ENCODE data around the gene ZNF646. TPM values are rescaled to one million over a fixed set of nuclear protein-coding genes. Genes with fewer than 3 reads are reported as not detected.
A peak's percentile ranks its signal among the peaks of the same experiment; 100 is the strongest.
"Not testable (repeated sequence)": the region's sequence is repeated elsewhere in the genome, so short reads cannot be mapped to it uniquely, and the experiment has no call there.

Gene ZNF646
- total RNA-seq, 4 donors from 2014 or later, result 12.0 to 26.7 (median 23.5) TPM

DNA sequence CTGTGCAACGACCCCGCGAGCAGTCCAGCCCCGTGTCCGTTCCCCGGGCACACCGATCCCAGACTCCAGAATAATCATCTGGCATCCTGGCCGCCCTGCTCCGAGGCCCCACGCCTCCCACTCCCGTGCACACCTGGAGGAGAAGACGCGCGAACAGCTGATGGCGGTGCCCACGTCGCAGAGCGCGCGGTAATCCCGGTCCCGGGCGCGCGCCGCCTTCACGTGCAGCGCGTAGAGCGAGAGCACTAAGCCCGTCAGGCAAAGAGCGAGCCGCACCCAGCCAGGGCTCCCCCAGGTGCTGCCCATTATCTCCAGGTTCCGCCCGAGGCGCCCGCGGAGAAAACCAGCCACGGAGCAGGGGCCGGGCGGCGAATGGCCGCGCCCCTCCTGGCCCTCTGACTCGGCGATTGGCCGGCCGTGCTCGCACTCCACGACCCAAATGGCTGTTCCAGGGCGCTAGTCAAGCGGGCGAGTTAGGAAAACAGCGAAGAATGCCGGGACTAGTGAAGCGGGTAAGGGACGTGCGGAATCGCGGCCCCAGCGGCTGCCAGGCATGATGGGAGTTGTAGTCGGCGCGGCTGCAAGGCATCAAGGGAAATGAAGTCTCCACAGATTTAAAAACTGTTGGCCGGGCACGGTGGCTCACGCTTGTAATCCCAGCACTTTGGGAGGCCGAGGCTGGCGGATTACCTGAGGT, 20.4 kb downstream of the ZNF646 start, which contains the start of gene VKORC1:
Gene VKORC1 (minus strand): TSS at position 374 of the 697 bp plus-strand sequence. CDS start 68 bp downstream, at position 306.
- Histone ChIP-seq H3K27ac (peak within 1 kb of the TSS; percentile 85 to 98 (median 94)), H3K4me1 (peaks cover 6 to 24% (median 18%) of the 10 kb centered on the region in 4 donors), H3K36me3 (no peaks in the 10 kb centered on the region), H3K4me3 (peak within 1 kb of the TSS; percentile 60 to 77 (median 67)), H3K9me3 (no peaks in the 10 kb centered on the region), H3K27me3 (no peaks in the 10 kb centered on the region)
- TF ChIP-seq POLR2AphosphoS5 (IDR thresholded peaks at IDR 0.05) (peak; percentile 77 to 88 (median 80)), EP300 (IDR thresholded peaks at IDR 0.05; ENCODE audit: low read depth) (no peak), POLR2A (IDR thresholded peaks at IDR 0.05) (peak; percentile 61)
- TF ChIP-seq, protein P1, sequence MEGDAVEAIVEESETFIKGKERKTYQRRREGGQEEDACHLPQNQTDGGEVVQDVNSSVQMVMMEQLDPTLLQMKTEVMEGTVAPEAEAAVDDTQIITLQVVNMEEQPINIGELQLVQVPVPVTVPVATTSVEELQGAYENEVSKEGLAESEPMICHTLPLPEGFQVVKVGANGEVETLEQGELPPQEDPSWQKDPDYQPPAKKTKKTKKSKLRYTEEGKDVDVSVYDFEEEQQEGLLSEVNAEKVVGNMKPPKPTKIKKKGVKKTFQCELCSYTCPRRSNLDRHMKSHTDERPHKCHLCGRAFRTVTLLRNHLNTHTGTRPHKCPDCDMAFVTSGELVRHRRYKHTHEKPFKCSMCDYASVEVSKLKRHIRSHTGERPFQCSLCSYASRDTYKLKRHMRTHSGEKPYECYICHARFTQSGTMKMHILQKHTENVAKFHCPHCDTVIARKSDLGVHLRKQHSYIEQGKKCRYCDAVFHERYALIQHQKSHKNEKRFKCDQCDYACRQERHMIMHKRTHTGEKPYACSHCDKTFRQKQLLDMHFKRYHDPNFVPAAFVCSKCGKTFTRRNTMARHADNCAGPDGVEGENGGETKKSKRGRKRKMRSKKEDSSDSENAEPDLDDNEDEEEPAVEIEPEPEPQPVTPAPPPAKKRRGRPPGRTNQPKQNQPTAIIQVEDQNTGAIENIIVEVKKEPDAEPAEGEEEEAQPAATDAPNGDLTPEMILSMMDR (IDR thresholded peaks at IDR 0.05), result peak in 1 of 5 experiments; percentile 14
- intact Hi-C loops (cut with DNase I; ENCODE audit: low total_unique reads) (no loop called here), in situ Hi-C loops (cut with MboI; ENCODE audit: low pct_ligation_motif_present in 1 of 4, low pct_unique_long_range_greater_than_20kb in 1 of 4, low sequenced_read_pairs in 3 of 4) (loop anchor here in 1 of 4 donors (10.0 kb wide), 1 partner anchor 110 kb away; the partner anchor contains the start of gene HSD3B7)
- DNase-seq, result peak; percentile 96
- 0% methylated on average over 57 of the region's 69 CpGs; no CpG with 5 or more reads in 1 of the 2 donors for WGBS, 2 donors (ENCODE audit: low coverage in 1 of 2)

DNA sequence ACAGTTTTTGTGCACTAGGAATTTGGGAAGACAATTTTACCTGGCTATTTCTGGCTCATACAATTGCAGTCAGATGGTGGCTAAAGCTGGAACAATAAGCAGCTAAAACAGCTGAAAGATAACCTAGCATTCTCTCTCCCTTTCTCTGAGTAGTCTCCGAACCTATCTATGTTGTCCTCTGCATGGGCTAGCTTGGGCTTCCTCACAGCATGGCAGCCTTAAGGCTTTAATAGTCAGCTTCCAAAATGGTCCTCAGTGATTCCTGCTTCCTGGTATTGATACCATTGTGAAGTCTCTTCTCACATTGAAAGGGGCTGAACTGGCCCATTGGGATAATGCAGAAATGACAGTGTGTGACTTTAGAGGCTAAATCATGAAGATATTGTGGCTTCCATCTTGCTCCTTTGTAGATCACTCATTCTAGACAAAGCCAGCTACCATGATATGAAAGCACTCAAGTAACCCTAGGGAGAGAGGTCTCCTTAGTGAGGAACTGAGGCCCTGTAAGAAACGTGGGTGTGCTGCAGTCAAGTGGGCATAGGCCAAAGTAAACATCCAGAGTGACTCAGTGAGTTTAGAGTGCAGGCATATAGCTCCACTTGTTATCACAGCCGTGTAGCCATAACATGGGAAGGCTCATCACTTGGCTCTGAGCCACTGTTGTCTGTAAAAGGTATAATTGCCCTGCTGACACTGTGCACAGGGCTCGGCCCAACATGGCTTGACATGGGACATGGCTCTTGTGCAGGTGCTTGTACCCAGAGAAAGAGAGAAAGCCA, 25.8 kb downstream of the ZNF646 start:
- in situ Hi-C loops (cut with MboI; ENCODE audit: low pct_ligation_motif_present in 1 of 4, low pct_unique_long_range_greater_than_20kb in 1 of 4, low sequenced_read_pairs in 3 of 4), result loop anchor here in 1 of 4 donors (10.0 kb wide), 1 partner anchor 115 kb away; the partner anchor contains the start of gene HSD3B7
- Histone ChIP-seq H3K27me3 (no peaks in the 10 kb centered on the region), H3K9me3 (no peaks in the 10 kb centered on the region), H3K4me1 (peaks cover 0 to 10% (median 5%) of the 10 kb centered on the region in 4 donors), H3K36me3 (no peaks in the 10 kb centered on the region), H3K27ac (no peak overlapping the region), H3K4me3 (no peak overlapping the region)
- 53% methylated on average over 4 of the region's 4 CpGs; no CpG with 5 or more reads in 1 of the 2 donors for WGBS, 2 donors (ENCODE audit: low coverage in 1 of 2)
- no peak for DNase-seq
- TF ChIP-seq, protein P1 (IDR thresholded peaks at IDR 0.05), result no peak
- no peak for TF ChIP-seq POLR2A (IDR thresholded peaks at IDR 0.05)
- TF ChIP-seq POLR2AphosphoS5 (IDR thresholded peaks at IDR 0.05), result no peak
- TF ChIP-seq EP300 (IDR thresholded peaks at IDR 0.05; ENCODE audit: low read depth), result no peak
- intact Hi-C loops (cut with DNase I; ENCODE audit: low total_unique reads), result no loop called here

DNA sequence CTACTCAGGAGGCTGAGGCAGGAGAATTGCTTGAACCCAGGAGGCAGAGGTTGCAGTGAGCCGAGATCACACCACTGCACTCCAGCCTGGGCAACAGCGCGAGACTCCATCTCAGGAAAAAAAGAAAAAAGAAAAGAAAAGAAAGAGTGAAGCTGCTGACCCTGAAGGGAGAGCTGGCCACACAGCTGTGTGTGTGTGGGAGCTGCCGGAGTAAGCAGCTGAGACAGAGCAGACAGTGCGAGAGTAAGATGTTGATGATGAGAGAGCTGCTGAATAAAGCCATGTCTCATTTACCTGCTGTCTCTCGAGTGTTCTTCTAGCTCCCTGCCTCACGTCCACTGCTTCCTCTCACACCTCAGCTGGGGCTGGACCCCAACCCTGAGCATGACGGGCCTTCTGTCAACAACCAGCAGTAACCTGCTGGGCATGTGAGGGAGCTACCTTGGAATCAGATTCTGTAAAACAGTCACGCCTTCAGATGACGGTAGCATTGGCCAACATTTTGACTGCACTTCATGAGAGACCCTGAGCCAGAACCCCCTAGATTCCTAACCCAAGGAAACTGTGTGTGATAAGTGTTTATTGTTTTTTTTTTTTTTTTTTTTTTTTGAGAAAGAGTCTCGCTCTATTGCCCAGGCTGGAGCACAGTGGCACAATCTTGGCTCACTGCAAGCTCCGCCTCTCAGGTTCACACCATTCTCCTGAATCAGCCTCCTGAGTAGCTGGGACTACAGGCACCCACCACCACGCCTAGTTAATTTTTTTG, 26.8 kb downstream of the ZNF646 start:
- H3K4me1 ChIP-seq; H3K9me3 ChIP-seq; H3K4me3 ChIP-seq; in situ Hi-C loops (cut with MboI; ENCODE audit: low pct_ligation_motif_present in 1 of 4, low pct_unique_long_range_greater_than_20kb in 1 of 4, low sequenced_read_pairs in 3 of 4); H3K27ac ChIP-seq; H3K27me3 ChIP-seq; intact Hi-C loops (cut with DNase I; ENCODE audit: low total_unique reads); DNase-seq; H3K36me3 ChIP-seq: not testable (repeated sequence)
- 81 to 86% methylated on average over 9 to 13 of the region's 13 CpGs for WGBS, 2 donors (ENCODE audit: low coverage in 1 of 2)

DNA sequence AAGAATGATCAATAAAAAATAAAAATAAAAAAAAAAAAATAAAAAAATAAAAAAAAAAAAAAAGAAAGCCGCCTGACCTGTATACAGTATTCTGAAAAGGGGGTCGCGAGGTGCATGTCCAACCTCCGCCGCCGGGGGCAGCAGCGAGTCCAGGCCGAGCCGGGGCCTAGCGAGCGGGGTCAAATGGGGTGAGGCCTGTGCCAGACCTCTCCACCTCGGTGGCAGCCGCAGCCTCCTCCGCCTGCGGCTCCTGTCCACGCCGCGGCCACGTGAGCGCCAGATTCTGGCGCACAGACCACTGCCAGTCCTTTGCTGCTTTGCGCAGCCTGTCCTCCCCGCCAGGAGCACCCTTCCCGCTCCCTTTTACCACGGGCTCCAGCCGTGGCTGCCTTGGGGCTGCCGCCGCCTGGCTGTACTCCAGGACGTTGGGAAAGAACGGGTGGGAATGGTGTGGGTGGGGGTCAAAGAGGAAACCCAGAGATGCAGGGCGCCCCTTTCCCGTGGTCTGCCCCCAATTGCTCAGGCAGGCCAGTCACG, 31.5 kb downstream of the ZNF646 start:
- H3K36me3 ChIP-seq, result no peaks in the 10 kb centered on the region
- intact Hi-C loops (cut with DNase I; ENCODE audit: low total_unique reads) (no loop called here), in situ Hi-C loops (cut with MboI; ENCODE audit: low pct_ligation_motif_present in 1 of 4, low pct_unique_long_range_greater_than_20kb in 1 of 4, low sequenced_read_pairs in 3 of 4) (no loop called here)
- WGBS, 2 donors (ENCODE audit: low coverage in 1 of 2), result 8% methylated on average over 5 to 26 of the region's 33 CpGs
- peak overlapping the region in 1 of 4 donors; percentile 19 for H3K4me3 ChIP-seq
- peak; percentile 22 to 71 (median 53) for TF ChIP-seq POLR2AphosphoS5 (IDR thresholded peaks at IDR 0.05)
- TF ChIP-seq, protein P1 (IDR thresholded peaks at IDR 0.05), result peak; percentile 85 to 95 (median 93)
- no peak for TF ChIP-seq POLR2A (IDR thresholded peaks at IDR 0.05)
- no peak for TF ChIP-seq EP300 (IDR thresholded peaks at IDR 0.05; ENCODE audit: low read depth)
- no peaks in the 10 kb centered on the region for H3K27me3 ChIP-seq
- peak overlapping the region; percentile 60 to 82 (median 66) for H3K27ac ChIP-seq
- no peaks in the 10 kb centered on the region for H3K9me3 ChIP-seq
- H3K4me1 ChIP-seq, result peaks cover 3 to 26% (median 22%) of the 10 kb centered on the region in 4 donors
- peak; percentile 88 for DNase-seq

Measured in transverse colon (tissue), 4 donors.